Measurements from ENCODE around the gene ACSF3.

The ACSF3 gene

DNA sequence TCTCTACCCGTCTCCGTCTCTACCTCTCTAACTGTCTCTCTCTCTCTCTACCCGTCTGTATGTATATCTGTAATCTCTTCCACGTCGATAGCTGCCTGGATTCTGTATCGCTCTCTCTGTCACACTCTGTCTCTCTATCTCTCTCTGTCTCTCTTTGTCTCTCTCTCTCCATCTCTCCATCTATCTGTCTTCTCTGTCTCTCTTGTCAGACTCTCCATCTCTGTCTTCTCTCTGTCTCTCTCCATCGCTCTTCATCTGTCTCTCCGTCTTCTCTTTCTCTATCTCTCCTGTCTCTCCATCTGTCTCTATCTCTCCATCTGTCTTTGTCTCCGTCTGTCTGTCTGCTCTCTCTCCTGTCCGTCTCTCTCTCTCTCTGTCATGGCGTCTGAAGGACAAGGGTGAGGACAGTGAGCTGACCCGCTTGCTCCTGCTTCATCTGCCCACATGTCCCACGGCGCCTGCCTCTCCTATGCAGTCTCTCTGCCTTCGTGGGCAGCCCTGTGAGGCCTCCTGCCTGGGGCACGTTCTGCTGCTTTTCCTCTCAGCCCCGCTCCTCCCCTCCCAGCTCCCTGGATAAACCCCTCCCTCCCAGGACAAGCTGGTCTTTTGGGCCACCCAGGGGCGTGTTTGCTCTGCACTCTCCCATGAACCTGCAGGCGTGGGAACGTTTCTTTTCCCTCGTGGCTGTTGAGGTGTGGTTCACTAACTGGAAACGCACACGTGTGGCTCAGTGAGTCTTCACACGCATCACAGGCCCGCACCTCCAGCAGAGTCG lies 18.9 kb downstream of the ACSF3 start:
- DNase-seq (ENCODE audit: low read depth) = no peak

DNA sequence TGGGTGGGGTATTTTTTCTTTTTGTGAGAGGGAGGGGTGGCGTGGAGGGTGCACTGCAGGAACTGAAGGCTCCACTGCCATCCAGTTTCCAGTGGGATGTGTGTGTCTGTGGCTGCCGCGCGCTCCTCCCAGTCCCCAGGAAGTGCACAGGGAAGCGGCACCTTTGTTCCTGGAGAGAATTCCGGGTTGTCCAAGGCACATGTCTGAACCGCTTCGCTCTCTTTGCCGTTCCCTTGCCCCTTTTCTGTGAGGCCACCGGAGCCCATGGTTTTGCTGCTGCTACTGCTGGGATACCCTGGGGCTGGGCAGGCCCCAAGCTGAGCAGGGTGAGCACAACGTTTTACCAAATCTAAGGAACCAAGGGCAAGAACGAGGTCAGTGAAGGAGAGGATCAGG lies 19.5 kb downstream of the ACSF3 start:
- no peak for DNase-seq (ENCODE audit: low read depth)

GRCh38 chr16:89113661-89114060 lies 20.0 kb downstream of the ACSF3 start:
- DNase-seq (ENCODE audit: low read depth) = no peak

- DNase-seq (ENCODE audit: low read depth) = no peak
Observed at GRCh38 chr16:89114159-89114981, 20.7 kb downstream of the ACSF3 start.

DNA sequence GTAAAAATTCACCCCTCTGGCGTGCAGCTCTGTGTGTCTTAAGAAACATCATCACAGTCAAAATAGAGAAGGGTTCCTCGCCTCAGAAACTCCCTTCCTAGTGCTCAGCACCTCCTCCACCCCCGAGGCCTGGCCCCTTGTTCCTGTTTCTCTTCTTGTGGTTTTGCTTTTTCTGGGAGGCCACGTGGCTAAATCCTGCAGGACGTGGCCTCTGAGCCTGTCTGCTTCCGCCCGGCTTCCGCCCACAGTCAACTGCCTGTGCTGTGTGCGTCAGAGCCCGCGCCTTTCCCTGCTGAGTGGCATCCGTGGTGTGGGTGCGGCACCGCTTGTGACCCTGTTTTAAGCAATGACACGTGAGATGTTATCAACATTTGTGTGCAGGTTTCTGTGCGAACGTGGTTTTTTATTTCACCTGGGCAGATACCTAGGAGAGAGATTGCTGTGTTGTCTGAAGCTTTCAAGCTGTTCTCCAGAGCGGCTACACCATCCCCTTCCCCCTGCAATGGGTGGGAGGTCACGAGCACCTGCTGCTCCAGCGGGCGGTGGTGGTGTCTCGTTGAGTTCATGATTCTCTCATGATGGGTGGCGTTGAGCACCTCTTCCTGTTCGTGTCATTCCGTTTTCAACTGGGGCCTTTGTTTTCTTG lies 21.7 kb downstream of the ACSF3 start:
- peak; percentile 21 for DNase-seq (ENCODE audit: low read depth)

DNA sequence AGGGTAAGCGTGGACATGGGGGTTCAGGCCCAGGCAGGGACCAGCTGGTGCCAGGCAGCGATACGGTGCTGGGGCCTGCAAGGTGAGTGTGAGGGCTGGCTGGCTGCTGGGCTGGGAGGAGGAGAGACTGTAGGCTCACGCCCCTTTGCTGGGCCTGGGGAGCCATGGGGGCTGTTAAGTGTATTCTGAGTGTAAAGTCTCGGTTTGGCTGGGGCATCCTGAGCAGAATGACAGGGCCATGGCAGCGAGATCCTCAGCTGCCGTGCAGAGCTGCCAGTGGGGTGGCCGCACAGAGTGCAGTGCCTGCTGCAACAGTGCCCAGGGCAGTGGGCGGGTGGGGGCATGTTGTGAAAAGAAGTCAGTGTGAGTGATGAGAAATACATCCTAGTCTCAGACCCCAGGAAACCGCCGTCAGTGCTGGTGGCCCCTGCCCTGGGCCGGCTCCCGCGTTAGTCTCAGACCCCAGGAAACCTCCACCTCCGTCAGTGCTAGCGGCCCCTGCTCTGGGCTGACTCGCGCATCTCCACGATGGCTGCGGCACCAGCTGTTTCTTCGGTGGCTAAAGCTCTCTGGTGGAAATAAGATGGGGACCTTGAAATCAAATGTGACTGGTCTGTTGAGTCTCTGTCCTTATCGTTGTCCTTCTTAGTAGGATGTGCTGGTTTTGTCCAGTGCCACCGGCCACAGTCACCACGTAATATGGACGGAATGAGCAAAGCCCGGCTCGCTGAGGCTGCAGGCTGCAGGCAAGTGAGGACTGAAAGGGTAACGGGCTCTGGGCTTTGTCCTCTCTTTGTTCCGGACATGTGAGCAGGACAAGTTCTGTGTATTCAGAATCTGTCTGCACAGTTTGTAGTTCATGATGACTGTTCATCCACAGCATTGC lies 22.9 kb downstream of the ACSF3 start:
- no peak for DNase-seq (ENCODE audit: low read depth)

DNA sequence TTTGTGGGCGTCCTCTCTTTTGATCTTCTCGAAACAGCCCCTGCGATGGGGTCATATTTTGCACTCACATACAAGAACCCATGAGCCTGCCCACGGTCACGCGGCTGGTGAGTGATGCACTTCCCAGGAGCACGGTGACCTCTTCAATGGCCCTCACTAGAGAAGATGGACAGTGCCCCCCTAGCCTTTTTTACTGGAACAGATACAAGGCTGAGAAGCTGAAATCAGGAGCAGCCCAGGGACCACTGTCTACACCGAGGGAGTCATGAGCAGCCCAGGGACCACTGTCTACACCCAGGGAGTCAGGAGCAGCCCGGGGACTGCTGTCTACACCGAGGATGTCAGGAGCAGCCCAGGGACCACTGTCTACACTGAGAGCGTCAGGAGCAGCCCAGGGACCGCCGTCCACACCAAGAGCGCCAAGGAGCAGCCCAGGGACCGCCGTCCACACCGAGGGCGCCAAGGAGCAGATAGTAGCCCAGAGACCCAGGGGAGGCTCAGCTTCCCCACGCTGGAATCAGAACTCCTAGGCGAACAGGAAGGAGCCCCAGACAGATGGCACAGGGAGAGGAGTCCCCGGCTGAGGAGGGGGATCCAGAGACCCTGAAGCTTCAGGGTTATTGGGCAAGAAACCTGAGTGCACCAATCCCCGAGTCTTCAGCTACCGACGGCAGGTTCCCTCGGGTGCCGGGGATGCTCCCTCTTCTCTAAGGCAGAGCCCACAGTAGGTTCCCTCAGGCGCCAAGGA lies 23.7 kb downstream of the ACSF3 start:
- no peak for DNase-seq (ENCODE audit: low read depth)

GRCh38 chr16:89117975-89118289 lies 24.3 kb downstream of the ACSF3 start:
- DNase-seq (ENCODE audit: low read depth) = no peak

DNA sequence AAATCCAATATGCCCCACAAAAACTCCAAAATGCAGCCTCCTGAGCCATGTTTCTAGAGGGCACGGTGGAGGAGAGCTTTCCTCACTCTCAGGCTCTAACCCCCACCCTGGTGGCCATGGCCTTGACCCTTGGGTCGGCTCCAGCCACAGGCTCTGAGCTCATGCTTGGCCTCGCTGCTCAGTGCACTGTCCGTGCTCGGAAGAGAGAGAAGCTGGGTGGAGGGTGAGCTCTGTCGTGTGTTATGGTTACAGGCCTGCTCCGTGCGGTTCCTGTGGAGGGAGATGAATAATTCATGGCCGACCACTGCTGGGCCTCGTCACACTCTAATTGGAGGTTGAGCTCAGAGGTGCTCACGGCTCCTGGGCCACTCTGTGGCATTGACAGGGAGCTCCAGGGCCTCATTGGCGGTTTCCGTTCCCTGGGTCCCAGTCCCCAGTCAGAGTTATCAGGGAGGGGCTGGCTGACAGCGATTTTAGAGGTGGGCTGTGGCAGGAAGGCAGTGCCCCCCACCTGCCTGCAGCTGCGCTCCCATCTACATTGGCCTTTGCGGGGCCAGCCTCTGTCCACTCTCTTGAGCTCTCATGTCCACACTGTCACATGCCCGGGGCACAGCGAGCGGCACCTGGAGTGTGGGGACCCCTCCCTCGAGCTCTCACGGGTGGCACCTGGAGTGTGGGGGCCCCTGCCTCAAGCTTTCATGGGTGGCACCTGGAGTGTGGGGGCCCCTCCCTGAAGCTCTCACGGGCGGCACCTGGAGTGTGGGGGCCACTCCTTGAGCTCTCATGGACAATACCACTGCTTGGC lies 24.9 kb downstream of the ACSF3 start:
- no peak for DNase-seq (ENCODE audit: low read depth)

- no peak for DNase-seq (ENCODE audit: low read depth)
Observed at GRCh38 chr16:89119166-89119621, 25.5 kb downstream of the ACSF3 start.

GRCh38 chr16:89119661-89120141 lies 26.0 kb downstream of the ACSF3 start:
- no peak for DNase-seq (ENCODE audit: low read depth)

DNA sequence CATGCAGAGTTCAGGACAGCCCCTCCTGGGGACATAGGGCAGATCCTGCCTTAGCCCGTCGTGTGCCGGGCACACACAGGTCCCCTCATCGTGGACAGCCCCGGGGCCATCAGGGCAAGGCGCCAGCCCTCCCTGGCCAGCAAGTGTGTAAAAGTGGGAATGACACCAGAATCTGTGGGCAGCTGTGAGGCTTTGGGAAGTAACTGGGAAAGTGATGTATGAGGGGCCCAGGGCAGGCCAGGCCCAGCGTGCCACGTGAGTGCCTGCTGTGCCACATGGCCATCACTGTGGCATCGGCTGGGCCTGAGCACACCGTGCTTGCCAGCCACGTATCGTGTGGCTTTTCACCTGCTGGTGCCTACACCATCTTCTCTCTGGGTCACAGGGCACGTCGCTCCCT lies 26.6 kb downstream of the ACSF3 start:
- DNase-seq (ENCODE audit: low read depth) = no peak

DNA sequence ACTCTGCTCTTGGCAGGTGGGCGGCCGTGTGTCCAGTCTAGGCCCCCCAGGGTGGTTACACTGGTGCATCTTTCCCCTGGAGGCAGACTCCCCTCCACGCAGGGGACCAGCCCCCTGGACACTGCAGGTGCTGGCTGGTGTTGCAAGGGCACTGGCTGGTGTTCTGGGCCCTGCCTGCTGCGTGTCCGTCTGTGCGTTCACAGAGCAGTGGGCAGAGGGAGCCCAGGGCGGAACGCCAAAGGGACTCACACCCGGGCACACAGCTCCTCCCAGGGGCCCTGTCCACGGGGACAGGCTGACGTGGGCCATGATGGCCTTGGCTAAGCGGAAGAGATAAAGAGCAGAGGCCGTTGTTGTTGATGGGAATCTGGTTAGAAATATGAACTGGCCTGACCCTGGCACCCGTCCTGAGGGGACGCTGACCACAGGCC lies 27.3 kb downstream of the ACSF3 start:
- no peak for DNase-seq (ENCODE audit: low read depth)

DNA sequence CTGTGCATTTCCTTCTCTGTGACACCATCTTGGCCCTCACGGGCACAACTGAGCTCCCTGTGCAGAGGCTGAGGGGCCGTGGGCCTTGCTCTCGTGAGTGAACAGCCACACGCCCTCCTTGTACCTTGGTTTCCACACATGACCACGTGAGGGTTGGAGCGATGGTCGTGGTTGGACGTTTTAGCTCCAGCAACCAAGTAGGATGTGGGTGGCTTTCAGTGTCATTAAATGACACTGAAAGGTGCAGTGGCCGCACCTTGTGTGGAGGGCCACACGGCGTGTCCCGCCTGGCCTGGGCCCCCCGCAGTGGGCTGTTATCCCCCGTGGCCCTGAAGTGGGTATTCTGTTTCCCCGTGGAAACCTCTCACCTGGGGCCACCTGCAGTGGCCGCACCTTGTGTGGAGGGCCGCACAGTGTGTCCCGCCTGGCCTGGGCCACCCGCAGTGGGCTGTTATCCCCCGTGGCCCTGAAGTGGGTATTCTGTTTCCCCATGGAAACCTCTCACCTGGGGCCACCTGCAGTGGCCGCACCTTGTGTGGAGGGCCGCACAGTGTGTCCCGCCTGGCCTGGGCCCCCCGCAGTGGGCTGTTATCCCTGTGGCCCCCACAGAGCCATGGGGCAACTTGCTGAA lies 28.2 kb downstream of the ACSF3 start:
- no peak for DNase-seq (ENCODE audit: low read depth)

GRCh38 chr16:89122322-89122851 lies 28.7 kb downstream of the ACSF3 start:
- no peak for DNase-seq (ENCODE audit: low read depth)

- no peak for DNase-seq (ENCODE audit: low read depth)
Observed at GRCh38 chr16:89123001-89123830, 29.6 kb downstream of the ACSF3 start.

GRCh38 chr16:89123831-89124100 lies 30.1 kb downstream of the ACSF3 start:
- DNase-seq (ENCODE audit: low read depth) = no peak

DNA sequence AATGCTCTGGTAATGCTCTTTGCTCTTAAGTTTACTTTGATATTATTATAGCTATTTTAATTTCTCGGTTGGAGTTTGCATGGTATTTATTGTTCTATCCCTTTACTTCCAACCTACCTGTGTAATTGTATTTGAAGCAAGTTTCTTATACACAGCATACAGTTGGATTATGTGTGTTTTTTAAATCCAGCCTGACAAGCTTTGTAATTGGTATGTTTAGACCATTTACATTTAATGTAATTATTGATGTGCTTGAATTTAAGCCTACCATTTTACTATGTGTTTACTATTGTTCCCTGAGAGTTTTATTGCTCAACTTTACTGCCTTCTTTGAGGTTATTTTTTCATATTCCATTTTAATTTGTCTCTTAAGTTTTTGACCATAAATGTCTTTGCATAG lies 35.7 kb downstream of the ACSF3 start:
- DNase-seq (ENCODE audit: low read depth) = no peak

GRCh38 chr16:89130448-89130847 lies 36.8 kb downstream of the ACSF3 start:
- no peak for DNase-seq (ENCODE audit: low read depth)
